ENCODE results near the gene ARHGAP42. TPM values are rescaled to one million over a fixed set of nuclear protein-coding genes. Genes with fewer than 3 reads are reported as not detected.

Gene ARHGAP42
- total RNA-seq, 1 donor from 2014 or later, result 19.1 TPM

DNA sequence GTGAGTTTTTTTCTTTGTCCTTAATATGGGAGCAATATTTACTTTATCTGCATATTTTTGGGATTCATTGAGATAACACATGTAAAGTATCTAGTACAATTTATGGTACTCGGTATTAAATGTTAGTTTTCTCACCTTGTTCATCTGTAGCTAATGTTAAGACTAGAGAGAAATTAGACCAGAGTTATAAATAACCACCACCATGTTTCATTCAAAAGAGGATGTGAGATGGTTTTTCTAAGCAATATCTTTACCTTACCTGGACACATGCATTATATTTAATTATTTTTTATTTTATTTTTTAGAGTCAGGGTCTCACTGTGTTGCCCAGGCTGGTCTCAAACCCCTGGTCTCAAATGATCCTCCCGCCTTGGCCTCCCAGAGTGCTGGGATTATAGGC lies 18.4 kb downstream of the ARHGAP42 start:
- Mint-ChIP-seq H3K27ac (ENCODE audit: unreplicated experiment) (no peak overlapping the region), H3K9me3 (ENCODE audit: unreplicated experiment) (no peaks in the 10 kb centered on the region), H3K27me3 (ENCODE audit: unreplicated experiment) (no peaks in the 10 kb centered on the region), H3K36me3 (ENCODE audit: low read depth, unreplicated experiment) (peaks cover 8% of the 10 kb centered on the region), H3K4me1 (ENCODE audit: unreplicated experiment) (peaks cover 10% of the 10 kb centered on the region), H3K4me3 (ENCODE audit: unreplicated experiment) (no peak overlapping the region)
- TF ChIP-seq, protein P1, sequence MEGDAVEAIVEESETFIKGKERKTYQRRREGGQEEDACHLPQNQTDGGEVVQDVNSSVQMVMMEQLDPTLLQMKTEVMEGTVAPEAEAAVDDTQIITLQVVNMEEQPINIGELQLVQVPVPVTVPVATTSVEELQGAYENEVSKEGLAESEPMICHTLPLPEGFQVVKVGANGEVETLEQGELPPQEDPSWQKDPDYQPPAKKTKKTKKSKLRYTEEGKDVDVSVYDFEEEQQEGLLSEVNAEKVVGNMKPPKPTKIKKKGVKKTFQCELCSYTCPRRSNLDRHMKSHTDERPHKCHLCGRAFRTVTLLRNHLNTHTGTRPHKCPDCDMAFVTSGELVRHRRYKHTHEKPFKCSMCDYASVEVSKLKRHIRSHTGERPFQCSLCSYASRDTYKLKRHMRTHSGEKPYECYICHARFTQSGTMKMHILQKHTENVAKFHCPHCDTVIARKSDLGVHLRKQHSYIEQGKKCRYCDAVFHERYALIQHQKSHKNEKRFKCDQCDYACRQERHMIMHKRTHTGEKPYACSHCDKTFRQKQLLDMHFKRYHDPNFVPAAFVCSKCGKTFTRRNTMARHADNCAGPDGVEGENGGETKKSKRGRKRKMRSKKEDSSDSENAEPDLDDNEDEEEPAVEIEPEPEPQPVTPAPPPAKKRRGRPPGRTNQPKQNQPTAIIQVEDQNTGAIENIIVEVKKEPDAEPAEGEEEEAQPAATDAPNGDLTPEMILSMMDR (IDR thresholded peaks at IDR 0.05; ENCODE audit: unreplicated experiment), result no peak
- no peak for DNase-seq (ENCODE audit: low spot score)

DNA sequence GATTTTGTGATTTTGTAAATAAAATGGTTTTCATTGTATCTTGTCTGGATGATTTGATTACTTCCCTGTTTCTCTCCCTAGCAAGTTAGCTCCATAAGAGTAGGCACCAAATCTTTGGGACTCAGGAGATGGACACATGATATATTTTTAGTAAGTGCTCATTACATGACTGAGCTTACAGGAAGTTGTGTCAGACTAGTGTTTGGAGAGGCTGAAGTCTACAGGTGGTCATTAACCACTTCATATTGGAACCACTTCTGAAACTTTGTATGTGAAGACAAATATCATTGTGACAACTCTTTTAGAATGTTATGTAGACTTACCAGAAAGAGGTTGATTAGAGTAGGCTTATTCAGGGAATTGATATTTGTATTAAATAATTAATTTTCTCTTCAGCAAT lies 19.1 kb downstream of the ARHGAP42 start:
- no peak overlapping the region for H3K4me3 Mint-ChIP-seq (ENCODE audit: unreplicated experiment)
- no peak for DNase-seq (ENCODE audit: low spot score)
- no peak overlapping the region for H3K27ac Mint-ChIP-seq (ENCODE audit: unreplicated experiment)
- H3K4me1 Mint-ChIP-seq (ENCODE audit: unreplicated experiment), result peaks cover 10% of the 10 kb centered on the region
- no peaks in the 10 kb centered on the region for H3K9me3 Mint-ChIP-seq (ENCODE audit: unreplicated experiment)
- H3K27me3 Mint-ChIP-seq (ENCODE audit: unreplicated experiment), result no peaks in the 10 kb centered on the region
- peaks cover 4% of the 10 kb centered on the region for H3K36me3 Mint-ChIP-seq (ENCODE audit: low read depth, unreplicated experiment)
- TF ChIP-seq, protein P1 (IDR thresholded peaks at IDR 0.05; ENCODE audit: unreplicated experiment), result no peak

DNA sequence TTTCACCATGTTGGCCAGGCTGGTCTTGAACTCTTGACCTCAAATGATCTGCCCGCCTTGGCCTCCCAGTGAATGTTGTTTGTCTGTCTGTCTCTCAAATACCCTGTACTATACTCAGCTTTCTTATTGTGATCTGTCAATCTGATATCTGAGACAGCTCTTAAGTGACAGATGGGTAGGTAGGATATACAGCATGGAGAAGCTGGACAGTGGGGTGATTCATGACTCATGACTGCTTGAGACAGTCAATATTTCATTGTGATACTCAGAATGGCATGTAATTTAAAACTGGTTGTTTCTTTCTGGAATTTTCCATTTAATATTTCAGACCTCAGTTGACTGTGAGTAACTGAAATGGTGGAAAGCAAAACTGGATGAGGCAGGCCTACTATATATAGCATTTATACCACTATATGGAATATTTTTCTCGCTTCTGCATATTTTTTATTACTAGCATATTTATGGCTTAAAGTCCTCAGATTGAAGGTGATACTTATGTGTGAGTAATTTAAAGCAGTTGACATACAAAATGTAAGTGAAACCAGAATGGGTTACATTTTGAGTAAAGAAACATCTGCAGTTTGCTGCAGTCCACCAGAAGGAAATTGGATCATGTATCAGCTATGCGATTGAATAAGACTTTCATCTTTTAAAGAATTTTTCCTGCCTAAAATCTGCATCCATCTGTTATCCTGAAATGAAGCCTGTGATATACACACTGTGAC lies 22.3 kb downstream of the ARHGAP42 start:
- Mint-ChIP-seq H3K36me3 (ENCODE audit: low read depth, unreplicated experiment) (no peaks in the 10 kb centered on the region), H3K4me1 (ENCODE audit: unreplicated experiment) (peaks cover 2% of the 10 kb centered on the region), H3K9me3 (ENCODE audit: unreplicated experiment) (no peaks in the 10 kb centered on the region), H3K4me3 (ENCODE audit: unreplicated experiment) (no peak overlapping the region), H3K27ac (ENCODE audit: unreplicated experiment) (no peak overlapping the region), H3K27me3 (ENCODE audit: unreplicated experiment) (no peaks in the 10 kb centered on the region)
- TF ChIP-seq, protein P1 (IDR thresholded peaks at IDR 0.05; ENCODE audit: unreplicated experiment), result no peak
- DNase-seq (ENCODE audit: low spot score), result no peak

DNA sequence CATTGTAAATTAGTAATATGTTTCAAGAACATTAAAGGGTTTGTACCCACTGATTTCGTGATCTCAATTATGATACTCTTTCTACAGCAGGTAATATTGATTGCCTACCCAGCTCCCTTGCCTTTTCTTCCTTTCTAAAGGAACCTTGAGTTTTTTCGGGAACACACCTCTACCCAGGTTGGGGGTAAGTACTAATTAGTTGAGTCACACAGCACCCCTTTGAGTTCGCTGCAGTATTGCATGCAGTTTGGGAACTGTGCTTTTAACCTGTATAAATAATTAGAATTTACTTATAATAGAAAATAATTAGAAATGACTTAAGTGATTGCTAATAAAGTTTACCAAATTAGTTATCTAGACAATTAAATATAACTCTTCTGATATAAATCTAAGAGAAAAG lies 24.9 kb downstream of the ARHGAP42 start:
- no peak for DNase-seq (ENCODE audit: low spot score)
- Mint-ChIP-seq H3K4me1 (ENCODE audit: unreplicated experiment) (peaks cover 5% of the 10 kb centered on the region), H3K36me3 (ENCODE audit: low read depth, unreplicated experiment) (no peaks in the 10 kb centered on the region), H3K27me3 (ENCODE audit: unreplicated experiment) (peaks cover 2% of the 10 kb centered on the region), H3K9me3 (ENCODE audit: unreplicated experiment) (no peaks in the 10 kb centered on the region), H3K4me3 (ENCODE audit: unreplicated experiment) (no peak overlapping the region), H3K27ac (ENCODE audit: unreplicated experiment) (no peak overlapping the region)
- TF ChIP-seq, protein P1 (IDR thresholded peaks at IDR 0.05; ENCODE audit: unreplicated experiment), result no peak

DNA sequence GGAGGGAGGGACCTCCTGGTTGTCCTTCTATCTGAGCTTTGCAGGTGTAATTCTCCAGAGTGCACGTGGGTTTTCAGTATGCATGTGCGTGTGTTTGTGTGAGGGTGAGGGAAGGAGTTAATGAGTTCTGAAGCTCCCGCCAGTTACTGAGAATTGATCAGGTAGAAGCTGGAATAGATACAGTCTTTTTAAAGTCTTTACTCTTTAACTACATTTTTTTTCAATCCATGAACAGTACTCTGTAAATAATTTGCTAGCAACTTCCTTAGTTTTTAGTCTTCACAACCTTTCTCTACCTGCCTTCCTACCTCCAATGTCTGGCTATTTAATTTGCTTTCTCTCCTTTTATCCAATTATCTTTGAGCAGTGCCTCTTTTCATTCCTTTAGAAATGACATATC lies 25.5 kb downstream of the ARHGAP42 start:
- Mint-ChIP-seq H3K4me3 (ENCODE audit: unreplicated experiment) (no peak overlapping the region), H3K4me1 (ENCODE audit: unreplicated experiment) (peaks cover 5% of the 10 kb centered on the region), H3K9me3 (ENCODE audit: unreplicated experiment) (no peaks in the 10 kb centered on the region), H3K27me3 (ENCODE audit: unreplicated experiment) (peaks cover 2% of the 10 kb centered on the region), H3K27ac (ENCODE audit: unreplicated experiment) (no peak overlapping the region), H3K36me3 (ENCODE audit: low read depth, unreplicated experiment) (no peaks in the 10 kb centered on the region)
- DNase-seq (ENCODE audit: low spot score), result no peak
- TF ChIP-seq, protein P1 (IDR thresholded peaks at IDR 0.05; ENCODE audit: unreplicated experiment), result no peak

Measured in endothelial cell (in vitro differentiated cells).